ENCODE measurements around the gene PLXNA4.

The PLXNA4 gene

GRCh38 chr7:132379292-132379691, 197.0 kb downstream of the PLXNA4 start:
- DNase-seq, result no peak

- no peak for DNase-seq
These were observed 198.3 kb downstream of the PLXNA4 start for GRCh38 chr7:132377703-132378584.

- DNase-seq, result no peak
These were observed 199.3 kb downstream of the PLXNA4 start for GRCh38 chr7:132377015-132377414.

GRCh38 chr7:132376361-132377013, 199.8 kb downstream of the PLXNA4 start:
- DNase-seq, result no peak

- no peak for DNase-seq
These were observed 202.4 kb downstream of the PLXNA4 start for GRCh38 chr7:132373879-132374278.

- DNase-seq, result no peak
These were observed 203.2 kb downstream of the PLXNA4 start for GRCh38 chr7:132373041-132373440.

- no peak for DNase-seq
These were observed 204.3 kb downstream of the PLXNA4 start for GRCh38 chr7:132371948-132372347.

GRCh38 chr7:132368246-132368900, 207.9 kb downstream of the PLXNA4 start:
- no peak for DNase-seq

GRCh38 chr7:132367795-132368194, 208.5 kb downstream of the PLXNA4 start:
- DNase-seq, result no peak

GRCh38 chr7:132367004-132367403, 209.3 kb downstream of the PLXNA4 start:
- no peak for DNase-seq

GRCh38 chr7:132364226-132364625, 212.0 kb downstream of the PLXNA4 start:
- no peak for DNase-seq

- DNase-seq, result no peak
These were observed 214.2 kb downstream of the PLXNA4 start for GRCh38 chr7:132362059-132362458.

GRCh38 chr7:132361146-132361545, 215.1 kb downstream of the PLXNA4 start:
- DNase-seq, result no peak

GRCh38 chr7:132359743-132360142, 216.5 kb downstream of the PLXNA4 start:
- no peak for DNase-seq

GRCh38 chr7:132355048-132355447, 221.2 kb downstream of the PLXNA4 start:
- no peak for DNase-seq

- DNase-seq, result no peak
These were observed 221.7 kb downstream of the PLXNA4 start for GRCh38 chr7:132354527-132354926.

- DNase-seq, result no peak
These were observed 222.3 kb downstream of the PLXNA4 start for GRCh38 chr7:132353936-132354335.

GRCh38 chr7:132352800-132353199, 223.5 kb downstream of the PLXNA4 start:
- DNase-seq, result no peak

GRCh38 chr7:132351954-132352499, 224.2 kb downstream of the PLXNA4 start:
- DNase-seq, result no peak

- DNase-seq, result no peak
These were observed 225.5 kb downstream of the PLXNA4 start for GRCh38 chr7:132350741-132351140.

GRCh38 chr7:132349075-132349474, 227.2 kb downstream of the PLXNA4 start:
- no peak for DNase-seq

- no peak for DNase-seq
These were observed 227.9 kb downstream of the PLXNA4 start for GRCh38 chr7:132348341-132348740.

GRCh38 chr7:132347858-132348257, 228.4 kb downstream of the PLXNA4 start:
- DNase-seq, result no peak
